Endothelial cell of umbilical vein (primary cell): ENCODE measurements around the gene EFEMP1. TPM values are rescaled to one million over a fixed set of nuclear protein-coding genes. Genes with fewer than 3 reads are reported as not detected.

Source experiments
- BruUV-seq: library from RNA; stranded (reverse); fragments of 400-500 nt; replicated peaks from 2 replicates; lab custom pipeline; 2021; lab: Mats Ljungman, UMichigan
- CTCF ChIA-PET: fragments of 300-600, 350-600 bp; sonication (Branson Sonifier 250); formaldehyde crosslinking; loops from one replicate; lab custom pipeline; 2021; ENCODE audit warnings: antibody characterized with exemption, inconsistent platforms; lab: Charles Lee
- POLR2A ChIA-PET: fragments of 300-600, 350-600 bp; sonication (Branson Sonifier 250); formaldehyde crosslinking; loops from one replicate; lab custom pipeline; 2021; ENCODE audit warnings: antibody characterized with exemption, inconsistent platforms; lab: Charles Lee
- DNase-seq: peaks from one replicate; pipeline ENCODE4 v3.0.0-alpha.2; 2011; ENCODE audit warnings: low read depth, low spot score
- FAIRE-seq: peaks from 2 replicates; lab custom pipeline; 2011; peaks lifted over from hg19 to GRCh38; lab: Jason Lieb, UNC
- H2AFZ ChIP-seq: 2 replicates; pipeline ENCODE4 v1.6.0; 2012; ENCODE audit warnings: low read depth, low read length, control low read depth, inconsistent platforms
- H3K27ac ChIP-seq: 2 replicates; pipeline ENCODE4 v1.5.1; 2011; ENCODE audit warnings: low read depth, mild to moderate bottlenecking, control low read depth, low read length, moderate library complexity; ENCODE audit not compliant: insufficient read depth
- H3K27me3 ChIP-seq, 2 experiments: 2 replicates each; pipeline versions ENCODE4 v1.6.0 to v1.6.1; 2011; ENCODE audit warnings: low read length in 2 of 2, mixed read lengths in 1 of 2; ENCODE audit not compliant: control insufficient read depth in 2 of 2, insufficient read depth in 2 of 2
- H3K36me3 ChIP-seq, 2 experiments: 2 replicates in 1 of 2; 3 replicates in 1 of 2; pipeline ENCODE4 v1.5.1; 2011; ENCODE audit warnings: low read length in 2 of 2, mild to moderate bottlenecking in 1 of 2, moderate library complexity in 1 of 2; ENCODE audit not compliant: control insufficient read depth in 2 of 2, insufficient read depth in 2 of 2; ENCODE audit errors: extremely low read depth in 1 of 2
- H3K4me1 ChIP-seq: 3 replicates; pipeline ENCODE4 v1.5.1; 2011; ENCODE audit warnings: mild to moderate bottlenecking, low read length; ENCODE audit not compliant: control insufficient read depth, insufficient read depth; ENCODE audit errors: extremely low read depth
- H3K4me2 ChIP-seq: 2 replicates; pipeline ENCODE4 v1.6.1; 2011; ENCODE audit warnings: low read length, control low read depth, mixed read lengths; ENCODE audit not compliant: insufficient read depth
- H3K4me3 ChIP-seq, 3 experiments: fragments of 200-600 bp in 1 of 3; sonication (generic), shearing (Covaris generic) in 1 of 3; replicated peaks in 1 of 3; 2 replicates each; pipeline ENCODE4 v1.5.1; 2011 to 2016; ENCODE audit warnings: control low read depth in 3 of 3, low read length in 3 of 3, mild to moderate bottlenecking in 2 of 3, inconsistent platforms in 1 of 3, low read depth in 1 of 3, moderate library complexity in 1 of 3; ENCODE audit not compliant: insufficient read depth in 1 of 3
- H3K79me2 ChIP-seq: 2 replicates; pipeline ENCODE4 v1.6.0; 2012; ENCODE audit warnings: low read length, inconsistent platforms; ENCODE audit not compliant: control insufficient read depth, insufficient read depth
- H3K9ac ChIP-seq: replicated peaks from 2 replicates; pipeline ENCODE3; 2011; ENCODE audit warnings: low read length, control low read depth; ENCODE audit not compliant: insufficient read depth; ENCODE audit errors: extremely low read depth
- H3K9me1 ChIP-seq: replicated peaks from 3 replicates; pipeline ENCODE4 v1.6.0; 2011; ENCODE audit warnings: mild to moderate bottlenecking, low read length; ENCODE audit not compliant: control insufficient read depth, insufficient read depth; ENCODE audit errors: extremely low read depth
- H3K9me3 ChIP-seq: replicated peaks from 2 replicates; pipeline ENCODE4 v1.5.1; 2012; ENCODE audit warnings: low read length, inconsistent platforms; ENCODE audit not compliant: control insufficient read depth, insufficient read depth
- H4K20me1 ChIP-seq: replicated peaks from 2 replicates; pipeline ENCODE3; 2011; ENCODE audit warnings: mild to moderate bottlenecking, low read length; ENCODE audit not compliant: control insufficient read depth, insufficient read depth; ENCODE audit errors: extremely low read depth
- CTCF ChIP-seq, 2 donors: IDR thresholded peaks; 1 replicate in 1 of 2; 2 replicates in 1 of 2; pipeline ENCODE4 v1.5.1; 2011; ENCODE audit warnings: low read length in 2 of 2, mild to moderate bottlenecking in 2 of 2, moderate library complexity in 2 of 2, control low read depth in 1 of 2, inconsistent platforms in 1 of 2, low read depth in 1 of 2; ENCODE audit not compliant: insufficient read depth in 1 of 2; ENCODE audit errors: extremely low read depth in 1 of 2
- EZH2 ChIP-seq: IDR thresholded peaks from 2 replicates; pipeline ENCODE4 v1.6.1; 2012; ENCODE audit warnings: borderline replicate concordance, low read depth, mild to moderate bottlenecking, moderate library complexity, low read length, inconsistent platforms; ENCODE audit not compliant: severe bottlenecking
- FOS ChIP-seq: IDR thresholded peaks from 2 replicates; pipeline ENCODE4 v1.6.1; 2011; ENCODE audit warnings: mild to moderate bottlenecking, low read length, moderate library complexity, borderline replicate concordance; ENCODE audit not compliant: insufficient read depth
- GATA2 ChIP-seq: IDR thresholded peaks from 2 replicates; pipeline ENCODE4 v1.7.0; 2011; ENCODE audit warnings: low read depth, mild to moderate bottlenecking, moderate library complexity, mixed read lengths, low read length; ENCODE audit not compliant: insufficient read length, insufficient read depth
- JUN ChIP-seq: IDR thresholded peaks from 2 replicates; pipeline ENCODE4 v1.6.1; 2011; ENCODE audit warnings: borderline replicate concordance, low read depth; ENCODE audit not compliant: insufficient read length, insufficient read depth
- MAX ChIP-seq: IDR thresholded peaks from 2 replicates; pipeline ENCODE4 v1.6.1; 2011; ENCODE audit not compliant: insufficient read depth, insufficient read length
- MYC ChIP-seq: IDR thresholded peaks from one replicate; pipeline ENCODE4 v1.6.1; 2011; ENCODE audit warnings: mild to moderate bottlenecking, low read depth, low read length
- POLR2A ChIP-seq: IDR thresholded peaks from 2 replicates; pipeline ENCODE4 v1.6.1; 2012; ENCODE audit warnings: low read depth, mild to moderate bottlenecking, control low read depth, low read length
- POLR2AphosphoS5 ChIP-seq: IDR thresholded peaks from 2 replicates; pipeline ENCODE4 v1.6.1; 2012; ENCODE audit warnings: low read depth, mild to moderate bottlenecking, control low read depth, low read length, moderate library complexity; ENCODE audit not compliant: insufficient read depth
- dilution Hi-C: fragments of 300-500 bp; cut with MboI; formaldehyde crosslinking; loops from one replicate; pipeline ENCODE4 v1.15.0; 2019; ENCODE audit warnings: low sequenced_read_pairs; ENCODE audit not compliant: extremely low pct_ligation_motif_present
- intact Hi-C: fragments of 100-400 bp; cut with micrococcal nuclease; formaldehyde crosslinking; loops from one replicate; pipeline ENCODE4 v1.10.0; 2022
- polyA plus RNA-seq, 4 experiments: library from polyadenylated mRNA; depleted of rRNA in 3 of 4; stranded (reverse) in 3 of 4; unstranded in 1 of 4; fragments of >200 nt; gene quantifications; 2 replicates each; pipeline versions ENCODE4 v1.2.1 to v1.2.3, GENCODE V29; 2011 to 2012; ENCODE audit warnings: missing spikeins in 1 of 4
- total RNA-seq: library from RNA; stranded (reverse); gene quantifications from 2 replicates; pipeline ENCODE4 v1.2.3, GENCODE V29; 2021

The EFEMP1 gene
- total and polyA plus RNA-seq, 2 donors (not counting 3 experiments of a cell fraction or from before 2014, with no cell fraction given) = 2,981 to 11,813 TPM

- Histone ChIP-seq H3K4me3 (no peak overlapping the region), H4K20me1 (peaks cover 8% of the 10 kb centered on the region), H3K4me1 (peaks cover 84% of the 10 kb centered on the region), H3K79me2 (peaks cover 92% of the 10 kb centered on the region), H3K9me3 (no peaks in the 10 kb centered on the region), H3K9me1 (no peaks in the 10 kb centered on the region), H3K9ac (no peak overlapping the region), H3K4me2 (no peak overlapping the region), H3K36me3 (peaks cover 45 to 89% of the 10 kb centered on the region in 2 experiments), H3K27me3 (no peaks in the 10 kb centered on the region), H3K27ac (no peak overlapping the region), H2AFZ (no peak overlapping the region)
- TF ChIP-seq POLR2AphosphoS5 (peak; percentile 24), CTCF (IDR thresholded peaks at IDR 0.05; ENCODE audit: extremely low read depth in 1 of 2, insufficient read depth in 1 of 2, low read depth in 1 of 2, low read length in 2 of 2) (no peak), POLR2A (peak; percentile 26), MYC (no peak)
- ChIA-PET POLR2A (no interaction called here), CTCF (interaction anchor here (0.6 to 1.7 kb wide), 3 partner anchors 24 to 250 kb away, joined by 3 to 4 read pairs (median 3); no protein-coding TSS in a partner anchor)
- no peak for DNase-seq
- FAIRE-seq = no peak
- dilution Hi-C loops = loop anchor here (25.0 kb wide), 1 partner anchor 107 kb away; no protein-coding TSS in a partner anchor
- BruUV-seq = no TSS peak
- intact Hi-C loops = no loop called here
Measured at GRCh38 chr2:55880416-55881143, 43.0 kb downstream of the EFEMP1 start.

GRCh38 chr2:55879976-55880375 is 43.6 kb downstream of the EFEMP1 start:
- intact Hi-C loops = no loop called here
- Histone ChIP-seq H3K4me2 (no peak overlapping the region), H3K27ac (no peak overlapping the region), H3K79me2 (peaks cover 89% of the 10 kb centered on the region), H3K36me3 (peaks cover 45 to 86% of the 10 kb centered on the region in 2 experiments), H4K20me1 (peaks cover 5% of the 10 kb centered on the region), H2AFZ (no peak overlapping the region), H3K9me3 (no peaks in the 10 kb centered on the region), H3K9ac (no peak overlapping the region), H3K4me3 (no peak overlapping the region), H3K4me1 (peaks cover 78% of the 10 kb centered on the region), H3K27me3 (no peaks in the 10 kb centered on the region), H3K9me1 (no peaks in the 10 kb centered on the region)
- DNase-seq (no peak), FAIRE-seq (no peak)
- BruUV-seq = no TSS peak
- dilution Hi-C loops = loop anchor here (25.0 kb wide), 1 partner anchor 107 kb away; no protein-coding TSS in a partner anchor
- ChIA-PET CTCF (interaction anchor here (0.6 to 1.7 kb wide), 2 partner anchors 25 to 251 kb away, joined by 3 to 4 read pairs; no protein-coding TSS in a partner anchor), POLR2A (no interaction called here)
- TF ChIP-seq MYC (no peak), EZH2 (no peak), POLR2A (peak; percentile 73), FOS (no peak), MAX (no peak), GATA2 (no peak), JUN (no peak), CTCF (IDR thresholded peaks at IDR 0.05; ENCODE audit: extremely low read depth in 1 of 2, insufficient read depth in 1 of 2, low read depth in 1 of 2, low read length in 2 of 2) (no peak), POLR2AphosphoS5 (peak; percentile 36)
